GM18511 (cell line): Measurements from ENCODE around the gene YWHAG.
"Not testable (repeated sequence)": the region's sequence is repeated elsewhere in the genome, so short reads cannot be mapped to it uniquely, and the experiment has no call there.

Source experiments
- ATAC-seq: cut with Tn5 transposase; IDR thresholded peaks from one replicate; pipeline ENCODE4 v1.9.1; 2021; ENCODE audit warnings: mild to moderate bottlenecking, moderate library complexity; ENCODE audit not compliant: unreplicated experiment

The YWHAG gene

GRCh38 chr7:76381814-76382213 lies 23.0 kb upstream of the YWHAG start:
- no peak for ATAC-seq

- no peak for ATAC-seq
Observed at GRCh38 chr7:76380623-76380966, 21.8 kb upstream of the YWHAG start.

GRCh38 chr7:76377186-76377918 lies 18.6 kb upstream of the YWHAG start:
- ATAC-seq: no peak

- no peak for ATAC-seq
Observed at GRCh38 chr7:76375251-76375650, 16.5 kb upstream of the YWHAG start.

- no peak for ATAC-seq
Observed at GRCh38 chr7:76372984-76373833, 14.4 kb upstream of the YWHAG start.

GRCh38 chr7:76371396-76371795 lies 12.6 kb upstream of the YWHAG start:
- ATAC-seq: no peak

- ATAC-seq: no peak
Observed at GRCh38 chr7:76369018-76369417, 10.2 kb upstream of the YWHAG start.

GRCh38 chr7:76368190-76368589 lies 9.4 kb upstream of the YWHAG start:
- no peak for ATAC-seq

- no peak for ATAC-seq
Observed at GRCh38 chr7:76364198-76364584, 5.4 kb upstream of the YWHAG start.

GRCh38 chr7:76363754-76364153 lies 5.0 kb upstream of the YWHAG start:
- not testable (repeated sequence) for ATAC-seq

- no peak for ATAC-seq
Observed at GRCh38 chr7:76359978-76360638, 1.3 kb upstream of the YWHAG start.

GRCh38 chr7:76359111-76359977 lies 553 bp upstream of the YWHAG start:
- peak; percentile 91 for ATAC-seq

- peak; percentile 31 for ATAC-seq
Observed at GRCh38 chr7:76358011-76358480, 745 bp downstream of the YWHAG start.

- ATAC-seq: no peak
Observed at GRCh38 chr7:76357475-76358010, 1.2 kb downstream of the YWHAG start.

- ATAC-seq: no peak
Observed at GRCh38 chr7:76356823-76357222, 2.0 kb downstream of the YWHAG start.

GRCh38 chr7:76356115-76356514 lies 2.7 kb downstream of the YWHAG start:
- no peak for ATAC-seq

GRCh38 chr7:76354981-76355730 lies 3.6 kb downstream of the YWHAG start:
- ATAC-seq: no peak

- no peak for ATAC-seq
Observed at GRCh38 chr7:76354516-76354915, 4.3 kb downstream of the YWHAG start.

- ATAC-seq: no peak
Observed at GRCh38 chr7:76353744-76354143, 5.0 kb downstream of the YWHAG start.

GRCh38 chr7:76352193-76352592 lies 6.6 kb downstream of the YWHAG start:
- ATAC-seq: no peak
